GM18520 (cell line): ENCODE measurements around the gene SERPINB1.
"Not testable (repeated sequence)": the region's sequence is repeated elsewhere in the genome, so short reads cannot be mapped to it uniquely, and the experiment has no call there.

Source experiments
- ATAC-seq: cut with Tn5 transposase; IDR thresholded peaks from one replicate; pipeline ENCODE4 v1.9.1; 2021; ENCODE audit not compliant: unreplicated experiment

SERPINB1 gene

GRCh38 chr6:2841264-2842138 is at the start of gene SERPINB1:
Gene SERPINB1 (minus strand): TSS chr6:2841863. CDS start chr6:2840586, 1,277 bp downstream.
- ATAC-seq = peak; percentile 60

GRCh38 chr6:2890976-2891767 is 49.5 kb upstream of the SERPINB1 start:
- no peak for ATAC-seq

GRCh38 chr6:2885967-2886735 is 44.5 kb upstream of the SERPINB1 start:
- ATAC-seq = no peak

GRCh38 chr6:2884804-2885203 is 43.1 kb upstream of the SERPINB1 start:
- no peak for ATAC-seq

- ATAC-seq = no peak
These were observed 42.0 kb upstream of the SERPINB1 start for GRCh38 chr6:2883673-2884072.

GRCh38 chr6:2881423-2881822 is 39.8 kb upstream of the SERPINB1 start:
- peak; percentile 35 for ATAC-seq

GRCh38 chr6:2880156-2880555 is 38.5 kb upstream of the SERPINB1 start:
- not testable (repeated sequence) for ATAC-seq

- no peak for ATAC-seq
These were observed 36.3 kb upstream of the SERPINB1 start for GRCh38 chr6:2877960-2878359.

- no peak for ATAC-seq
These were observed 35.6 kb upstream of the SERPINB1 start for GRCh38 chr6:2877057-2877882.

GRCh38 chr6:2876210-2877056 is 34.8 kb upstream of the SERPINB1 start:
- no peak for ATAC-seq

- no peak for ATAC-seq
These were observed 33.9 kb upstream of the SERPINB1 start for GRCh38 chr6:2875359-2876191.

- no peak for ATAC-seq
These were observed 32.0 kb upstream of the SERPINB1 start for GRCh38 chr6:2873643-2874042.

GRCh38 chr6:2872423-2873358 is 31.0 kb upstream of the SERPINB1 start:
- no peak for ATAC-seq

GRCh38 chr6:2871953-2872352 is 30.3 kb upstream of the SERPINB1 start:
- ATAC-seq = no peak

- no peak for ATAC-seq
These were observed 29.4 kb upstream of the SERPINB1 start for GRCh38 chr6:2871102-2871501.

- ATAC-seq = no peak
These were observed 28.5 kb upstream of the SERPINB1 start for GRCh38 chr6:2870046-2870636.

GRCh38 chr6:2868637-2869036 is 27.0 kb upstream of the SERPINB1 start:
- no peak for ATAC-seq
